WTC11 (cell line): ENCODE data around the gene ZNF425. TPM values are rescaled to one million over a fixed set of nuclear protein-coding genes. Genes with fewer than 3 reads are reported as not detected.

Source experiments
- ATAC-seq: fragments of 200-7000 bp; cut with Tn5 transposase; 2 replicates; pipeline ENCODE4 v1.10.0; 2021; ENCODE audit warnings: mild to moderate bottlenecking, moderate library complexity
- CTCF ChIA-PET: fragments of 300-600 bp; sonication (Branson Sonifier 250); formaldehyde crosslinking; loops from one replicate; lab custom pipeline; 2021; ENCODE audit warnings: antibody characterized with exemption; lab: Charles Lee
- POLR2A ChIA-PET: fragments of 350-600 bp; sonication (Branson Sonifier 250); formaldehyde crosslinking; loops from one replicate; lab custom pipeline; 2021; ENCODE audit warnings: antibody characterized with exemption; lab: Charles Lee
- DNase-seq: peaks from one replicate; pipeline ENCODE4 v3.0.0; 2021; ENCODE audit warnings: low spot score
- H3K27ac Mint-ChIP-seq: 2 replicates; pipeline ENCODE4 v1.8.0; 2021; ENCODE audit warnings: mixed read lengths
- H3K27me3 Mint-ChIP-seq: 2 replicates; pipeline ENCODE4 v1.8.0; 2021; ENCODE audit warnings: low read depth, mild to moderate bottlenecking, moderate library complexity, mixed read lengths
- H3K36me3 Mint-ChIP-seq: 2 replicates; pipeline ENCODE4 v1.8.0; 2021; ENCODE audit warnings: mixed read lengths
- H3K4me1 Mint-ChIP-seq: 2 replicates; pipeline ENCODE4 v1.8.0; 2022; ENCODE audit warnings: mixed read lengths
- H3K4me3 Mint-ChIP-seq: 2 replicates; pipeline ENCODE4 v1.8.0; 2021; ENCODE audit warnings: mild to moderate bottlenecking, moderate library complexity, mixed read lengths
- H3K9me3 Mint-ChIP-seq: 2 replicates; pipeline ENCODE4 v1.8.0; 2021; ENCODE audit warnings: mixed read lengths
- JAZF1 ChIP-seq: fragments of 250-450 bp; sonication (Bioruptor Pico); IDR thresholded peaks from 2 replicates; pipeline ENCODE4 v1.9.0; 2021; ENCODE audit warnings: moderate library complexity, mild to moderate bottlenecking, inconsistent platforms
- SMAD3 ChIP-seq: sonication (generic); formaldehyde crosslinking; IDR thresholded peaks from 2 replicates; pipeline ENCODE4 v1.8.0; 2022; ENCODE audit warnings: missing genetic modification reagents, mild to moderate bottlenecking, borderline replicate concordance
- SOX15 ChIP-seq: fragments of 250-450 bp; sonication (Bioruptor Pico); IDR thresholded peaks from 2 replicates; pipeline ENCODE4 v1.9.0; 2021; ENCODE audit warnings: mild to moderate bottlenecking
- TEAD4 ChIP-seq: sonication (generic); formaldehyde crosslinking; IDR thresholded peaks from 2 replicates; pipeline ENCODE4 v1.8.0; 2022; ENCODE audit warnings: mild to moderate bottlenecking, missing genetic modification reagents
- ZNF317 ChIP-seq: sonication (generic); formaldehyde crosslinking; IDR thresholded peaks from 2 replicates; pipeline ENCODE4 v1.8.1; 2023; ENCODE audit warnings: low read depth, mild to moderate bottlenecking, moderate library complexity, missing genetic modification reagents, borderline replicate concordance
- ZNF396 ChIP-seq: fragments of 250-450 bp; sonication (Bioruptor Pico); IDR thresholded peaks from 2 replicates; pipeline ENCODE4 v1.8.0; 2021; ENCODE audit warnings: mild to moderate bottlenecking, moderate library complexity, borderline replicate concordance
- ZSCAN18 ChIP-seq: fragments of 250-450 bp; sonication (Bioruptor Pico); IDR thresholded peaks from 2 replicates; pipeline ENCODE4 v2.1.2; 2022; ENCODE audit warnings: mild to moderate bottlenecking, moderate library complexity
- total RNA-seq: library from RNA; stranded (reverse); gene quantifications from 3 replicates; pipeline ENCODE4 v1.2.3, GENCODE V29; 2021
- TF ChIP-seq, protein P1 (sequence below): sonication (generic); formaldehyde crosslinking; IDR thresholded peaks from 2 replicates; pipeline ENCODE4 v1.8.1; 2022; ENCODE audit warnings: low read depth, mild to moderate bottlenecking, moderate library complexity, missing genetic modification reagents, borderline replicate concordance
- TF ChIP-seq, protein P2 (sequence below): sonication (generic); formaldehyde crosslinking; IDR thresholded peaks from 2 replicates; pipeline ENCODE4 v1.8.0; 2023; ENCODE audit warnings: mild to moderate bottlenecking, missing genetic modification reagents
- TF ChIP-seq, protein P3 (sequence below): sonication (generic); formaldehyde crosslinking; IDR thresholded peaks from 2 replicates; pipeline ENCODE4 v1.8.1; 2023; ENCODE audit warnings: mild to moderate bottlenecking, missing genetic modification reagents
- TF ChIP-seq, protein P4 (sequence below): sonication (generic); formaldehyde crosslinking; IDR thresholded peaks from 2 replicates; pipeline ENCODE4 v1.8.1; 2022; ENCODE audit warnings: mild to moderate bottlenecking, missing genetic modification reagents, moderate library complexity, borderline replicate concordance
- TF ChIP-seq, protein P5 (sequence below): fragments of 200-600 bp; IDR thresholded peaks from 2 replicates; pipeline ENCODE4 v1.8.0; 2022; ENCODE audit warnings: antibody characterized with exemption

The ZNF425 gene
- total RNA-seq, 1 experiment from 2014 or later = 3.8 TPM

- TF ChIP-seq, protein P1, sequence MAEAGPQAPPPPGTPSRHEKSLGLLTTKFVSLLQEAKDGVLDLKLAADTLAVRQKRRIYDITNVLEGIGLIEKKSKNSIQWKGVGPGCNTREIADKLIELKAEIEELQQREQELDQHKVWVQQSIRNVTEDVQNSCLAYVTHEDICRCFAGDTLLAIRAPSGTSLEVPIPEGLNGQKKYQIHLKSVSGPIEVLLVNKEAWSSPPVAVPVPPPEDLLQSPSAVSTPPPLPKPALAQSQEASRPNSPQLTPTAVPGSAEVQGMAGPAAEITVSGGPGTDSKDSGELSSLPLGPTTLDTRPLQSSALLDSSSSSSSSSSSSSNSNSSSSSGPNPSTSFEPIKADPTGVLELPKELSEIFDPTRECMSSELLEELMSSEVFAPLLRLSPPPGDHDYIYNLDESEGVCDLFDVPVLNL (CRISPR knock-in tag) = no peak
- TF ChIP-seq SOX15 (CRISPR knock-in tag) = no peak
- no peak for TF ChIP-seq ZNF317
These were observed 40.7 kb upstream of the ZNF425 start (continued) for GRCh38 chr7:149166630-149167352.

DNA sequence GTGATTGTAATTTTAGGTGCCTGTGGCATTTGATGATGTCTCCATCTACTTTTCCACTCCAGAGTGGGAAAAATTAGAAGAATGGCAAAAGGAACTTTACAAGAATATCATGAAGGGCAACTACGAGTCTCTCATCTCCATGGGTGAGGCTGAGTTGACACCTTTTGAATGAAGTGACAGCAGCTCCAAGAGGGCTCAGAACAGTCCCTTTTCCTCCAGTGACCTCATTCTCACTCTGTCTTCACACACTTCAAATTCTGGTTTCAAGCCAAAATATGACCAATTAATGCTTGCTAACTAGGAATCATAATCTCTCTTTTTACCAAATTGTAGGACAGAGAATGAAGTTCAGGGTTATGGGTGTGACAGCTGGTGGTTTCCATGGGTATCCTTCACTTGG, 40.0 kb upstream of the ZNF425 start:
- H3K4me3 Mint-ChIP-seq = no peak overlapping the region
- no peak for DNase-seq
- H3K27me3 Mint-ChIP-seq = no peaks in the 10 kb centered on the region
- no peak for ATAC-seq
- H3K36me3 Mint-ChIP-seq = peaks cover 78% of the 10 kb centered on the region
- no peaks in the 10 kb centered on the region for H3K9me3 Mint-ChIP-seq
- no peak overlapping the region for H3K27ac Mint-ChIP-seq
- POLR2A ChIA-PET = no interaction called here
- TF ChIP-seq ZNF396 (CRISPR knock-in tag) = no peak
- no peak for TF ChIP-seq SMAD3 (CRISPR knock-in tag)
- no peak for TF ChIP-seq JAZF1 (CRISPR knock-in tag)
- TF ChIP-seq, protein P2, sequence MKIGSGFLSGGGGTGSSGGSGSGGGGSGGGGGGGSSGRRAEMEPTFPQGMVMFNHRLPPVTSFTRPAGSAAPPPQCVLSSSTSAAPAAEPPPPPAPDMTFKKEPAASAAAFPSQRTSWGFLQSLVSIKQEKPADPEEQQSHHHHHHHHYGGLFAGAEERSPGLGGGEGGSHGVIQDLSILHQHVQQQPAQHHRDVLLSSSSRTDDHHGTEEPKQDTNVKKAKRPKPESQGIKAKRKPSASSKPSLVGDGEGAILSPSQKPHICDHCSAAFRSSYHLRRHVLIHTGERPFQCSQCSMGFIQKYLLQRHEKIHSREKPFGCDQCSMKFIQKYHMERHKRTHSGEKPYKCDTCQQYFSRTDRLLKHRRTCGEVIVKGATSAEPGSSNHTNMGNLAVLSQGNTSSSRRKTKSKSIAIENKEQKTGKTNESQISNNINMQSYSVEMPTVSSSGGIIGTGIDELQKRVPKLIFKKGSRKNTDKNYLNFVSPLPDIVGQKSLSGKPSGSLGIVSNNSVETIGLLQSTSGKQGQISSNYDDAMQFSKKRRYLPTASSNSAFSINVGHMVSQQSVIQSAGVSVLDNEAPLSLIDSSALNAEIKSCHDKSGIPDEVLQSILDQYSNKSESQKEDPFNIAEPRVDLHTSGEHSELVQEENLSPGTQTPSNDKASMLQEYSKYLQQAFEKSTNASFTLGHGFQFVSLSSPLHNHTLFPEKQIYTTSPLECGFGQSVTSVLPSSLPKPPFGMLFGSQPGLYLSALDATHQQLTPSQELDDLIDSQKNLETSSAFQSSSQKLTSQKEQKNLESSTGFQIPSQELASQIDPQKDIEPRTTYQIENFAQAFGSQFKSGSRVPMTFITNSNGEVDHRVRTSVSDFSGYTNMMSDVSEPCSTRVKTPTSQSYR (CRISPR knock-in tag) = no peak
- TF ChIP-seq, protein P3, sequence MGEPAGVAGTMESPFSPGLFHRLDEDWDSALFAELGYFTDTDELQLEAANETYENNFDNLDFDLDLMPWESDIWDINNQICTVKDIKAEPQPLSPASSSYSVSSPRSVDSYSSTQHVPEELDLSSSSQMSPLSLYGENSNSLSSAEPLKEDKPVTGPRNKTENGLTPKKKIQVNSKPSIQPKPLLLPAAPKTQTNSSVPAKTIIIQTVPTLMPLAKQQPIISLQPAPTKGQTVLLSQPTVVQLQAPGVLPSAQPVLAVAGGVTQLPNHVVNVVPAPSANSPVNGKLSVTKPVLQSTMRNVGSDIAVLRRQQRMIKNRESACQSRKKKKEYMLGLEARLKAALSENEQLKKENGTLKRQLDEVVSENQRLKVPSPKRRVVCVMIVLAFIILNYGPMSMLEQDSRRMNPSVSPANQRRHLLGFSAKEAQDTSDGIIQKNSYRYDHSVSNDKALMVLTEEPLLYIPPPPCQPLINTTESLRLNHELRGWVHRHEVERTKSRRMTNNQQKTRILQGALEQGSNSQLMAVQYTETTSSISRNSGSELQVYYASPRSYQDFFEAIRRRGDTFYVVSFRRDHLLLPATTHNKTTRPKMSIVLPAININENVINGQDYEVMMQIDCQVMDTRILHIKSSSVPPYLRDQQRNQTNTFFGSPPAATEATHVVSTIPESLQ (CRISPR knock-in tag) = no peak
- TF ChIP-seq ZSCAN18 (CRISPR knock-in tag) = no peak
- TF ChIP-seq, protein P4, sequence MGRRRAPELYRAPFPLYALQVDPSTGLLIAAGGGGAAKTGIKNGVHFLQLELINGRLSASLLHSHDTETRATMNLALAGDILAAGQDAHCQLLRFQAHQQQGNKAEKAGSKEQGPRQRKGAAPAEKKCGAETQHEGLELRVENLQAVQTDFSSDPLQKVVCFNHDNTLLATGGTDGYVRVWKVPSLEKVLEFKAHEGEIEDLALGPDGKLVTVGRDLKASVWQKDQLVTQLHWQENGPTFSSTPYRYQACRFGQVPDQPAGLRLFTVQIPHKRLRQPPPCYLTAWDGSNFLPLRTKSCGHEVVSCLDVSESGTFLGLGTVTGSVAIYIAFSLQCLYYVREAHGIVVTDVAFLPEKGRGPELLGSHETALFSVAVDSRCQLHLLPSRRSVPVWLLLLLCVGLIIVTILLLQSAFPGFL = no peak
- no peak for TF ChIP-seq TEAD4 (CRISPR knock-in tag)
- TF ChIP-seq, protein P5, sequence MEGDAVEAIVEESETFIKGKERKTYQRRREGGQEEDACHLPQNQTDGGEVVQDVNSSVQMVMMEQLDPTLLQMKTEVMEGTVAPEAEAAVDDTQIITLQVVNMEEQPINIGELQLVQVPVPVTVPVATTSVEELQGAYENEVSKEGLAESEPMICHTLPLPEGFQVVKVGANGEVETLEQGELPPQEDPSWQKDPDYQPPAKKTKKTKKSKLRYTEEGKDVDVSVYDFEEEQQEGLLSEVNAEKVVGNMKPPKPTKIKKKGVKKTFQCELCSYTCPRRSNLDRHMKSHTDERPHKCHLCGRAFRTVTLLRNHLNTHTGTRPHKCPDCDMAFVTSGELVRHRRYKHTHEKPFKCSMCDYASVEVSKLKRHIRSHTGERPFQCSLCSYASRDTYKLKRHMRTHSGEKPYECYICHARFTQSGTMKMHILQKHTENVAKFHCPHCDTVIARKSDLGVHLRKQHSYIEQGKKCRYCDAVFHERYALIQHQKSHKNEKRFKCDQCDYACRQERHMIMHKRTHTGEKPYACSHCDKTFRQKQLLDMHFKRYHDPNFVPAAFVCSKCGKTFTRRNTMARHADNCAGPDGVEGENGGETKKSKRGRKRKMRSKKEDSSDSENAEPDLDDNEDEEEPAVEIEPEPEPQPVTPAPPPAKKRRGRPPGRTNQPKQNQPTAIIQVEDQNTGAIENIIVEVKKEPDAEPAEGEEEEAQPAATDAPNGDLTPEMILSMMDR = no peak
- TF ChIP-seq, all 79 proteins: peak for 0
- CTCF ChIA-PET = interaction anchor here (2.2 kb wide), 1 partner anchor 19 kb away, joined by 6 read pairs; the partner anchor contains the start of gene ZNF398
- no peaks in the 10 kb centered on the region for H3K4me1 Mint-ChIP-seq
